Liver (tissue), 3 donors: ENCODE data around the gene NIPAL1.
"Not testable (repeated sequence)": the region's sequence is repeated elsewhere in the genome, so short reads cannot be mapped to it uniquely, and the experiment has no call there.

Source experiments
- GABPA ChIP-seq, 2 donors: IDR thresholded peaks in 1 of 2; conservative IDR thresholded peaks in 1 of 2; 2 replicates each; pipeline ENCODE4 v1.6.1; 2016; ENCODE audit warnings: antibody characterized with exemption in 2 of 2, mild to moderate bottlenecking in 1 of 2, moderate library complexity in 1 of 2
- JUND ChIP-seq, 2 donors: IDR thresholded peaks; 2 replicates each; pipeline ENCODE4 v1.6.1; 2016; ENCODE audit warnings: antibody characterized with exemption in 2 of 2
- RXRA ChIP-seq, 2 donors: IDR thresholded peaks; 2 replicates each; pipeline ENCODE4 v1.6.1; 2017 to 2018; ENCODE audit warnings: antibody characterized with exemption in 2 of 2, mild to moderate bottlenecking in 1 of 2
- SP1 ChIP-seq: IDR thresholded peaks from 2 replicates; pipeline ENCODE4 v1.6.1; 2018; ENCODE audit warnings: antibody characterized with exemption, mild to moderate bottlenecking
- TF ChIP-seq, protein P1 (sequence below): fragments of 150-350 bp; IDR thresholded peaks from 2 replicates; pipeline ENCODE4 v1.5.1; 2017; ENCODE audit warnings: improper control_type of control experiment, low read depth, low read length; ENCODE audit not compliant: missing input control
- TF ChIP-seq, protein P2 (sequence below): IDR thresholded peaks from 2 replicates; pipeline ENCODE4 v1.6.1; 2016; ENCODE audit warnings: antibody characterized with exemption
- TF ChIP-seq, protein P3 (sequence below): IDR thresholded peaks from 2 replicates; pipeline ENCODE4 v1.6.1; 2016; ENCODE audit warnings: antibody characterized with exemption, mild to moderate bottlenecking
- donor health status: healthy.
- donor health status: healthy.

DNA sequence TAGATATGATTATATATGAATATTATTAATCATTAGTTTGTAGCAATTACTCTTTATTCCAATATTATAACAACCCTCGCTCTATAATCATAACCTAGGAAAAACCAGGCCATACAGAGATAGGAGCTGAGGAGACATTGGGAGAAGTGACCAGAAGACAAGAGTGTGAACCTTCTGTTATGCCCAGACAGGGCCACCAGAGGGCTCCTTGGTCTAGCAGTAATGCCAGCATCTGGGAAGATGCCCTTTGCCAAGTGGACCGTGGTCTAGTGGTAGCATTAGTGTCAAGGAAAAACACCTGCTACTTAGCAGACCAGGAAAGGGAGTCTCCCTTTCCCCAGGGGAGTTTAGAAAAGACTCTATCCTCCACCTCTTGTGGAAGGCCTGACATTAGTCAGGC is 13.0 kb upstream of the NIPAL1 start:
- TF ChIP-seq, protein P1, sequence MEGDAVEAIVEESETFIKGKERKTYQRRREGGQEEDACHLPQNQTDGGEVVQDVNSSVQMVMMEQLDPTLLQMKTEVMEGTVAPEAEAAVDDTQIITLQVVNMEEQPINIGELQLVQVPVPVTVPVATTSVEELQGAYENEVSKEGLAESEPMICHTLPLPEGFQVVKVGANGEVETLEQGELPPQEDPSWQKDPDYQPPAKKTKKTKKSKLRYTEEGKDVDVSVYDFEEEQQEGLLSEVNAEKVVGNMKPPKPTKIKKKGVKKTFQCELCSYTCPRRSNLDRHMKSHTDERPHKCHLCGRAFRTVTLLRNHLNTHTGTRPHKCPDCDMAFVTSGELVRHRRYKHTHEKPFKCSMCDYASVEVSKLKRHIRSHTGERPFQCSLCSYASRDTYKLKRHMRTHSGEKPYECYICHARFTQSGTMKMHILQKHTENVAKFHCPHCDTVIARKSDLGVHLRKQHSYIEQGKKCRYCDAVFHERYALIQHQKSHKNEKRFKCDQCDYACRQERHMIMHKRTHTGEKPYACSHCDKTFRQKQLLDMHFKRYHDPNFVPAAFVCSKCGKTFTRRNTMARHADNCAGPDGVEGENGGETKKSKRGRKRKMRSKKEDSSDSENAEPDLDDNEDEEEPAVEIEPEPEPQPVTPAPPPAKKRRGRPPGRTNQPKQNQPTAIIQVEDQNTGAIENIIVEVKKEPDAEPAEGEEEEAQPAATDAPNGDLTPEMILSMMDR: peak; percentile 53
- TF ChIP-seq RXRA (IDR thresholded peaks at IDR 0.05); GABPA (IDR thresholded peaks at IDR 0.05 in 1 of 2, conservative IDR thresholded peaks at IDR 0.05 in 1 of 2); JUND (IDR thresholded peaks at IDR 0.05); SP1: not testable (repeated sequence)
- TF ChIP-seq, protein P2, sequence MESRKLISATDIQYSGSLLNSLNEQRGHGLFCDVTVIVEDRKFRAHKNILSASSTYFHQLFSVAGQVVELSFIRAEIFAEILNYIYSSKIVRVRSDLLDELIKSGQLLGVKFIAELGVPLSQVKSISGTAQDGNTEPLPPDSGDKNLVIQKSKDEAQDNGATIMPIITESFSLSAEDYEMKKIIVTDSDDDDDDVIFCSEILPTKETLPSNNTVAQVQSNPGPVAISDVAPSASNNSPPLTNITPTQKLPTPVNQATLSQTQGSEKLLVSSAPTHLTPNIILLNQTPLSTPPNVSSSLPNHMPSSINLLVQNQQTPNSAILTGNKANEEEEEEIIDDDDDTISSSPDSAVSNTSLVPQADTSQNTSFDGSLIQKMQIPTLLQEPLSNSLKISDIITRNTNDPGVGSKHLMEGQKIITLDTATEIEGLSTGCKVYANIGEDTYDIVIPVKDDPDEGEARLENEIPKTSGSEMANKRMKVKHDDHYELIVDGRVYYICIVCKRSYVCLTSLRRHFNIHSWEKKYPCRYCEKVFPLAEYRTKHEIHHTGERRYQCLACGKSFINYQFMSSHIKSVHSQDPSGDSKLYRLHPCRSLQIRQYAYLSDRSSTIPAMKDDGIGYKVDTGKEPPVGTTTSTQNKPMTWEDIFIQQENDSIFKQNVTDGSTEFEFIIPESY: not testable (repeated sequence)
- TF ChIP-seq, protein P3, sequence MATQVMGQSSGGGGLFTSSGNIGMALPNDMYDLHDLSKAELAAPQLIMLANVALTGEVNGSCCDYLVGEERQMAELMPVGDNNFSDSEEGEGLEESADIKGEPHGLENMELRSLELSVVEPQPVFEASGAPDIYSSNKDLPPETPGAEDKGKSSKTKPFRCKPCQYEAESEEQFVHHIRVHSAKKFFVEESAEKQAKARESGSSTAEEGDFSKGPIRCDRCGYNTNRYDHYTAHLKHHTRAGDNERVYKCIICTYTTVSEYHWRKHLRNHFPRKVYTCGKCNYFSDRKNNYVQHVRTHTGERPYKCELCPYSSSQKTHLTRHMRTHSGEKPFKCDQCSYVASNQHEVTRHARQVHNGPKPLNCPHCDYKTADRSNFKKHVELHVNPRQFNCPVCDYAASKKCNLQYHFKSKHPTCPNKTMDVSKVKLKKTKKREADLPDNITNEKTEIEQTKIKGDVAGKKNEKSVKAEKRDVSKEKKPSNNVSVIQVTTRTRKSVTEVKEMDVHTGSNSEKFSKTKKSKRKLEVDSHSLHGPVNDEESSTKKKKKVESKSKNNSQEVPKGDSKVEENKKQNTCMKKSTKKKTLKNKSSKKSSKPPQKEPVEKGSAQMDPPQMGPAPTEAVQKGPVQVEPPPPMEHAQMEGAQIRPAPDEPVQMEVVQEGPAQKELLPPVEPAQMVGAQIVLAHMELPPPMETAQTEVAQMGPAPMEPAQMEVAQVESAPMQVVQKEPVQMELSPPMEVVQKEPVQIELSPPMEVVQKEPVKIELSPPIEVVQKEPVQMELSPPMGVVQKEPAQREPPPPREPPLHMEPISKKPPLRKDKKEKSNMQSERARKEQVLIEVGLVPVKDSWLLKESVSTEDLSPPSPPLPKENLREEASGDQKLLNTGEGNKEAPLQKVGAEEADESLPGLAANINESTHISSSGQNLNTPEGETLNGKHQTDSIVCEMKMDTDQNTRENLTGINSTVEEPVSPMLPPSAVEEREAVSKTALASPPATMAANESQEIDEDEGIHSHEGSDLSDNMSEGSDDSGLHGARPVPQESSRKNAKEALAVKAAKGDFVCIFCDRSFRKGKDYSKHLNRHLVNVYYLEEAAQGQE: not testable (repeated sequence)
